ENCODE results near the gene SH2D2A. TPM values are rescaled to one million over a fixed set of nuclear protein-coding genes. Genes with fewer than 3 reads are reported as not detected.

The SH2D2A gene
- total RNA-seq, 1 experiment from 2014 or later = 1.8 TPM

DNA sequence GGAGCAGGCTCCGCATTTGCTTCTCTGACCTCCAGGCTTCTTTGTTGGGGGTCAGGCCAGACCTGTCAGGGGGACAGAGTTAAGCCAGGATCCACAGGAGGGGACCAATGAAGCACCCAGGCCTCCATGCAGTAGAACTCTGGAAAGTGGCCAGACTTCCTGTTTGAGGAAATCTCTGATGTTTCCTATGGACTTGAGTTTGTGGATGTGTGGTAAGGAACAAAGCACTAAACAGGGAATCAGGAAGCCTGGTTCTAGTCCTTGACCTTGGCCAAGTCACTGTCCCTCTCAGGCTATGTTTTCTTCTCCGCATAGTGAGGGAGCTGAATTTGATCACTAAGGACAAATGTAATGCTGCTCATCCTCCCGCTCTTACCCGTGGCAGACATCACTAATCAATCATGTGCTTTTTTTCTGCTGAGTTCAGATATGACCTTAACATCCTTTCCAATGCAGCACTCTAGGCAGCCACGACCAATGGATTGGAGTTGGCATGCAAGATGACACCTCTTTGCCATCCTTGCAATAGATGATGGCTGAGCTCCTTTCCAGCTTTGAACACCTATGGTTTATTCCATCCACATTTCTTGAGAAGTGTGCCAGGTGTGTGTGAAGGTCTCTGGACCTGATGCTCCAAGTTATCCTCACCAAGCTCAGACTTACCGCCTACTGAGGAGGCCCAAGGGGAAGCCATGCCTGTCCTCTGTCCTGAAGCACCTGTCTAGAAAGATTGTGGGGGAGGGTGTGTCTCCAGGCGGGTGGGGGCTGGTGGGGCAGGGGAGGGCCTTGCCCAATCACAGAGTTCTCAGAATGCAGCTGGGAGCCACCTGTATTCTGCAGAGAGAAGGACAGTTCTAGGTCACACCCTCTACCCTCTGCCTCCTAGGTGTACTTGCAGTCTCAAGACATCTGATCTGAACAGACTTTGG, 9.9 kb downstream of the SH2D2A start:
- in situ Hi-C loops (cut with HindIII; ENCODE audit: low sequenced_read_pairs) = no loop called here
- no peak for DNase-seq (ENCODE audit: low spot score)

DNA sequence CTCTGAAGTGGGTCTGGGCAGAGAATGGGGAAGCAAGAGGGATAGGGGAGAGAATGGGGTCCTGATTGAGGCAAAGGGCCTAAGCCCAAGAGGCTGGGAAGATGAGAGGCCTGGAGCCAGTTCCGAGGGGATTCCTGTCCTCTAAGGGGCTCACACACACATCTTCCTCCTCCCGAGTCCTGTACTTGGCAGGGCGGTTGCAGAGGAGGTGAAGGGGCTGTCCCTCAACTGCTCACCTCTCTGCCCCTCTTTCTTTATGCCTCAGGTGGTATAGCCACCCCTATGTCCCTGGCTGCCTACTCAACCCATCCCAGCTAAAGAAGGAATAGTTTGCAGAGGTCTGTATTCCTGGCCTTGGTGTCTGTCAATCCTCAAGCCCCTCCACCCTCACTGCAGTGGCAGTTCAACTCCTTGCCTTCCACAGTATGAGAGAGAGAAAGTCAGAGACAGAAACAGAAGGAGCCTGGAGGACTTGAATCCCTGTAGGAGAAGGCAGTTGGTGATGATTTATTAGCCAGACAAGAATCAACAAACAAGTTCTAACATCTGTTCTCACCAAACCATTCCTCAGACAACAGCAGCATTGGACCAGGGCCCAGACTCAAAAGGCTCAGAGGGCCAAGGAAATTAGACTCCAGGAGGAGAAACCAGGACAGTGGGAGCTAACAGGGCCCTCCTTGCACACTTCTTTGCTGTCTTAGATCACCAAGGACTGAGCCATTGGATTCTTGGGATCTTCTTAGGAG, 10.7 kb downstream of the SH2D2A start:
- DNase-seq (ENCODE audit: low spot score) = no peak
- in situ Hi-C loops (cut with HindIII; ENCODE audit: low sequenced_read_pairs) = no loop called here

DNA sequence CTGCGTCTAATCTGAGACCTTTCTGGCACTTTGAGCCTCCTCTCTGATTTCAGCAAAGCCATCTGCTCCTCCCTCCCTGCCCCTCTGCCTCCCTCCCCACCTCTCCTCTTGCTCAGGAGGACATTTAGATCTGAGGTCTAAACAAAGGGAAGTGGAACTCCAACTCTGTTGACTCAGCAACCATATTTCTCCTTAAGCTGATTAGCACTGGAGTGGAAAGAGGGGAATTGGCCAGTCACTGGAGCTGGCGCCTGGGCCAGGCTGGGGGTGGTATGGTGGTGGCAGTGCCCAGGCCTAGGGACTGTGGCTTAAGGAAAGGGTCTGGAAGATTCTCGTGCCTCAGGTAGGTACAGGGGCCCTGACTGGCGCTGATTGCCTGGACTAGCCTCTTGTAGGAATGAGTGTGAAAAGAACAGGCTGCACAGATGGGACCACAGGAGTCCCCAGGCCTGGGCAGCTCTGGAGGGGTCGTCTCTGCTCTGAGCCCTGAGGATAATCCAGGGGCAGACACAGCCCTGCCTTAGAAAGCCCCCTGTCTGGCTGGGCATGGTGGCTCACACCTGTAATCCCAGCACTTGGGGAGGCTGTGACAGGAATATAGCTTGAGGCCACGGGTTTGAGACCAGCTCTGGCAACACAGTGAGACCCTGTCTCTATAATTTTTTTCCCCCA, 11.9 kb downstream of the SH2D2A start:
- in situ Hi-C loops (cut with HindIII; ENCODE audit: low sequenced_read_pairs) = no loop called here
- no peak for DNase-seq (ENCODE audit: low spot score)

DNA sequence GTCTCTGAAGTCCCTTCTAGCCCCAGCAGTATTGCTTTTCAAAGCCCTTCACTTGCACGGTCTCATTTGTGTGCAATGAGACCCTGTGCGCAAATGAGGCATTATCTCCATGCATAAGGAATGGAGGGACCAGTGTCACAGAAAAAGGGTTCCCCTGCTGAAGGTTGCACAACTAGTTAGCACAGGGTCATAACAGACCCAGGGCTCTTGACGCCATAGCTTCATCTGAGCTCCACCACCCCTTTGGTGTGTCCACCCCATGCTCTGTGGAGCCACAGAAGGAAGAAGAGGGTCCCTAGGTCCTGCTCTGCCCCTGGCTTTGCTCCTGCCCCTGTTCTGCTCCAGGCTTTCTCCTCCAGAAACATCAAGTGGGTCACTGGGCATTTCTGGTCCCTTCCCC, 12.6 kb downstream of the SH2D2A start:
- in situ Hi-C loops (cut with HindIII; ENCODE audit: low sequenced_read_pairs) = no loop called here
- no peak for DNase-seq (ENCODE audit: low spot score)

DNA sequence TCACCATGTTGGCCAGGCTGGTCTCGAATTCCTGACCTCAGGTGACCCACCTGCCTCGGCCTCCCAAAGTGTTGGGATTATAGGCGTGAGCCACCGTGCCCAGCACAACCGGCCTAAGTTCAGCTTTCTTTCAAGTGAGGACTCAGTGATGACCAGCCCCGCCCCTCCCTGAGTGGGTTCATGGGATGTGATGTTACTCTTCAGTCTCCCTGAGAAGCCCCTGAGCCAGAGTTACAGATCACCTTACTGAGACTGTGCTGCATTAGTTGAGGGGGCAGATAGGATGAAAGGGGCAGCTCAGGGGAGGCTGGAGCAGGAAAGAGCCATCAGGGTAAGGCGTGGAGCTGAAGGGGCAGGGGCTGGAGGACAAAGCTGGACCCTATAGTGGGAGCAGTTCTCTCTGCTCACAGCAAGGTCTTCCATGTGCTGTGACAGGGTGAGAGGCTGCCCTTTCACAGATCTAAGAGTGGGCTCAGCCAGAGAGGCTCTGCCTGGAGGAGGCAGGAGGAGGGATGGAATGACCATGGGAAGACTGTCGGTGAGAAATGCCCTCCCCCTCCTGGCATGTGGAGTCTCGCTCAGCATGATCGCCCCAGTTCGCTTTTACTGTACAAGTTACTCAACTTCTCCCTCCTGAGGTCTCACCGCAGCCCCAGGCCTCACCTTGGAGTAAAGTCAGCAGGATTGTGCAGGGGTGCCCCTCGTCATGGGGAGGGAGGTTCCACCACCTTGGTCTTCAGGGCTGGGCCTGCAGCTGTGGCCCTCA, 13.4 kb downstream of the SH2D2A start:
- in situ Hi-C loops (cut with HindIII; ENCODE audit: low sequenced_read_pairs) = no loop called here
- DNase-seq (ENCODE audit: low spot score) = no peak

DNA sequence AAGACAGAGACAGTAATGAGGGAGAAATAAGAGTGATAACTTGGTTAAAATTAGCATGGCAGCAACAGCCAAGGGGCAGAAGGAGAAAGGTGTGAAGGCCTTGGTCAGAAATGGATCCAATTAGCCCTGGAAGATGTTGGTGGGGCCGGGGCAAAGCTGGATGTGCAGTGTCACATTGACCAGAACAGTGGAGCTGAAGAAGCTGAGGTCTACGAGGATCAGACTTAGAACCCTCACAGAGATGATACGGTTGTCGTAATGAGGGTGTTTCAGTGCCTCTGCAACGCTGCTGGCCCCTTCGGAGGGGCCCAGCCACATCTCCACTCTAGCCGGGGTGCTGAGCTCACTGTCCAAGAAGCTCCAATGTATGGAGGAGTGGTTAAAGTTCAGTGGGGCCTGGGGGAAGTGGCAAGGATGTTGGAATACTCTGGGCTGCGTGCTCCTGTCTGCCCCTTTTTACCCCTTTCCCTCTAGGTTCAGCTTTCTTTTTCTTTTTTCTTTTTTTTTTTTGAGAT, 14.2 kb downstream of the SH2D2A start:
- in situ Hi-C loops (cut with HindIII; ENCODE audit: low sequenced_read_pairs) = no loop called here
- no peak for DNase-seq (ENCODE audit: low spot score)

DNA sequence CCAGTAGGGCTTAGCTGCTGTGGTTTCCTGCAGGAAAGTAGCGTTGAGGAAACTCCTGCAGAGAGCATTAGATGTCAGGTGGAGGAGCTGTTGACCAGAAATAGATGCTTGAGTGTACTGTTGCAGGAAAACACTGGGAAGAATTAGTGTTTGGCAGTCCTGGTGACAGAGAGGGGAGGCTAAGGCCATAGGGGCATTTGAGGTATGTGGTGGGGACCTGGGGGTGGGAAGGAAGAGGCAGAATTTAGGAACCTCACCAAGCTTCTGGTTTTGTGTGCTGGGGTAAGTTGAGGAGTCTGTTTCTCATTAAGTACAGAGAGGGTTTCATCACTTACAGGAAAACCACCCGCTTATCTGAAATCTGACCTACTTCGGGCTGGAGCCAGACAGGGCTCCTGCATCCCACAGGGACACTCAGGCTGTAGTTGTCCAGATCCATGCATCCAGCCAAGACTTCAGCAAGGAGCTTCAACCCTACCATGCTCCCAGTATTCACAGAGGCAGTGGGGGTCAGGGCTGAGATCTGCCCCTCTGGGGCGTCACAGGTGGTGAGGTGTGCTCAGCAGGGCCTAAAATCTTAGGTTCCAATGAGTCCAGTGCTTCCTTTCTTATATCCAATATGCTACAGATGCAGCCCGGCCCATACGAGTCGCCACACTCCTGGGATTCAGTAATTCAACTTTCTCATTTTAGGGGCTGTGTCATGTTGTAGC, 15.1 kb downstream of the SH2D2A start:
- in situ Hi-C loops (cut with HindIII; ENCODE audit: low sequenced_read_pairs) = no loop called here
- peak; percentile 68 for DNase-seq (ENCODE audit: low spot score)

DNA sequence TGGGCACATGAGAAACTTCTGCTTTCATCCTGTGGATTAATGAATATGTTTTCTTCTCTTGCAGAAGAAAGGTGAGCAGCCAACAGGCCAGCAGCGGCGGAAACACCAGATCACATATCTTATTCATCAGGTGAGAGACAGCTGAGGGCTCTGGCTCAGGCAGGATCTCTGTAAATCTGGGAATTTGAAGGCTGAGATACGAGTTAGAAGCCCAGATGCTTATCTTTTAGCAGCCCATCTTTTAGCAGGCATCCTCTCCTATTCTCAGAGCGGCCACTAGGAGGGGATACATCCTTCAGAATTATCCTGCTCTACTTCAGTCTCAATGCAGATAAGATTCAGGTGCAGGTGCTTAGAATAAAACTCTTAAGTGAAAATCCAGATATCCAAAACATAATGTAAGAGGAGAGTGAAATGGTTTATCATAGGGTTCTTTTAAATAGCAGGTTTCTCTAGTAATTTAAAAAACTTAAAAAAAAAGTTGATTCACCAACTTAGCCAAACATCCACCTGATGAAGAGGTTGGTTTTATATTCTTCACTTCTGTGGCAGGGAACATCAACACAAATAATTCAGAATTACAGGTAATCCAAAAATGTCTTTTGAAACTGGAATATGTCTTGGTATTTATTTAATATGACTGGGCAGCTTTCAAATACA, 19.3 kb downstream of the SH2D2A start:
- DNase-seq (ENCODE audit: low spot score) = peak; percentile 66
- in situ Hi-C loops (cut with HindIII; ENCODE audit: low sequenced_read_pairs) = no loop called here

DNA sequence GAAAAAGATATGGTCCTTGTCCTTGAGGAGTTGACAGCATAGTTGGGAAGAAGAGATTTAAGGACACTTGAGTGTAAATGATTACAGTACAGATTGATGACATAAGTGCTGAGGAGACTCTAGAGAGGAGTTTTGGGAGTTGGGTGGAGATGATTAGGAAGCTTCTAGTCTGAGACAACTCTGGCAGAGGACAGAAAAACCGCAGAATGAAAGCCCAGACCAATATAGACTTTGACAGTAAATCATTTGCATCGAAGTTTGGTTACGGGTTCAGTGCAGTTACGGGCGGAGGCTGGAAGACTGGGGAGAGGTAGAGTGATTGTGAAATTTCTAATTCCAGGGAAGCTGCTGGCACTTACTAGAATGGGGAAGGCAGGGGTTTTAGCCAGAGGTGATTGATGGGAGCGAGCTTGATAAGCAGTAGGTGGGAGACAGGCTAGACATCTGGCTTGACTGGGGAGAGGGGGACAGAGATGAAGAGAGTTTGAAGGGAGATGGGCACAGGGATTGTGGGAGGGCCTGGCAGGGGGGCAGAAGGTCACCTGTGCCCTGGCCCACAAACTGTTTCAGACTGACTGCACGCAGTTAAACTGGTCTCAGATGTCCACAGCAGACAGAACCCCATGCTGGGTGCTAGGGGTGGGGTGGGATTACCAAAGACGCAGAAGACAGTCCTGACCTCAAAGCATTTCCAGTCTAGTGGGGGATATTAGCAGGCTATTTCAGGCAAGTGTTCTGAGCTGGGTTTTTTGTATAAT, 20.1 kb downstream of the SH2D2A start:
- in situ Hi-C loops (cut with HindIII; ENCODE audit: low sequenced_read_pairs) = no loop called here
- DNase-seq (ENCODE audit: low spot score) = no peak

DNA sequence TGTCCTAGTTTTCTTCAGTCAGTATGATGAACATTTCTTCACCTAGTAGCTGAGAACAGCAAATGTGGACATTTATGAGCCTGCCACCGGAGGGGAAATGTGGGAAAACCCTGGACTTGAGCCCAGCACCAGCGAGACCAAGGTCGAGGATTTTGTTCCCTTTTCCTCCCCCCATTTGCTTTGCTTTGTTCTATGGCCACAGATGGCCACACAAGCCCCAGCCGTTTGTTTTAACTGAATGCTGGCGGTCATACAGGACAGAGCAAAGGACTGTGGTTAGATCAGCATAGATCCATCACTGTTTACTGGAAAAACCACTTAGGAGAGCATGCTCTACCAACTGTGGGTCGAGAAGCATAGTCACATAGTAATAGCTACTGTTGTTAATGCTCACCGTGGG, 20.9 kb downstream of the SH2D2A start:
- no peak for DNase-seq (ENCODE audit: low spot score)
- in situ Hi-C loops (cut with HindIII; ENCODE audit: low sequenced_read_pairs) = no loop called here

DNA sequence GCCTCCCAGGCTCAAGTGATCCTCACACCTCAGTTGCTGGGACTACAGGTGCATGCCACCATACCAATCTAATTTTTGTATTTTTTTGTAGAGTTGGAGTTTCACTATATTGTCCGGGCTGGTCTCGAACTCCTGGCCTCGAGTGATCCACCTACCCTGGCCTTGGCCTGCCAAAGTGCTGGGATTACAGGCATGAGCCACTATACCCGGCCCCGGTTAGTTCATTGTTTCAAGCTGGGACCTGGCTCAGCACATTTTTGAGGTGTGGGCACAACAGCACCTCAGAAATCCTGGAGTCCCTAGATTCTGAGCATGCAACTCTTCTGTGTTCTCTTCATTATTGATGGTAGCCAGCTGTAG, 21.3 kb downstream of the SH2D2A start:
- DNase-seq (ENCODE audit: low spot score) = no peak
- in situ Hi-C loops (cut with HindIII; ENCODE audit: low sequenced_read_pairs) = no loop called here

DNA sequence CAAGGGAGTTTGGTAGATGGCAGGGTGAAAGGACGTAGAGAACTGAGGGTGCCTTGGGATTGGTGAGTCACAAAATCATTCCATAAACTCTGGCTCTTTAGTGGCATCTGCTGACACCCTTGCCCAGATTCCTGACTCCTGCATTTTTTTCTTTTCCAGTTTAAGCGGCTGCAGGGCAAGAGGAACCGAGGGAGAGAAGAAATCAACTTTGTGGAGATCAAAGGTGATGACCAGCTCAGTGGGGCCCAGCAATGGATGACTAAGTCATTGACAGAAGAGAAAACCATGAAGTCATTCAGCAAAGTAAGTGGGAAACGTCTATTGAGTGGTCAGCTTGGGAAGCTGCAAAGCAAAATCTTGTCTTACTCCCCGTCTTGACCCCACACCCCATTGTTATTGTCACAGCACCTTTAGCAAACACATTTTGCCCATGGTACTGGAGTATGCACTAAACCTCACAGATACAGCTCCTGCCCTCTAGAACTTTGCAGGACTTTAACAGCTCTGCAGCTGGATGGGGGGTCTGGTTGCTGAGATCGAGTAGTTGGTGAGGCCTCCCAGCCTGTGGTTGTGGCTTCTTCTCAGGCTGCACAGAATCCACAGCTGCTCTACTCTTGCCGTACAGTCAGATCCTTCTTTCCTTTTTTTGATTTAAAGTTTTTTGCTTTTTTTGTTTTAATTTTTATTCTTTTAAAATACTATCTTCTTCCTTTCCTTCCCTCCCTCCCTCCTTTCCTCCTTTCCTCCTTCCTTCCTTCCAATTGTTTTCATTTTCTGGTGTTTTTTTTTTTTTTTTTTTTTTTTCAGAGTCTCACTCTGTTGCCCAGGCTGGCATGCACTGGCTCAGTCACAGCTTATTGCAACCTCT, 21.9 kb downstream of the SH2D2A start:
- DNase-seq (ENCODE audit: low spot score) = no peak
- in situ Hi-C loops (cut with HindIII; ENCODE audit: low sequenced_read_pairs) = no loop called here

DNA sequence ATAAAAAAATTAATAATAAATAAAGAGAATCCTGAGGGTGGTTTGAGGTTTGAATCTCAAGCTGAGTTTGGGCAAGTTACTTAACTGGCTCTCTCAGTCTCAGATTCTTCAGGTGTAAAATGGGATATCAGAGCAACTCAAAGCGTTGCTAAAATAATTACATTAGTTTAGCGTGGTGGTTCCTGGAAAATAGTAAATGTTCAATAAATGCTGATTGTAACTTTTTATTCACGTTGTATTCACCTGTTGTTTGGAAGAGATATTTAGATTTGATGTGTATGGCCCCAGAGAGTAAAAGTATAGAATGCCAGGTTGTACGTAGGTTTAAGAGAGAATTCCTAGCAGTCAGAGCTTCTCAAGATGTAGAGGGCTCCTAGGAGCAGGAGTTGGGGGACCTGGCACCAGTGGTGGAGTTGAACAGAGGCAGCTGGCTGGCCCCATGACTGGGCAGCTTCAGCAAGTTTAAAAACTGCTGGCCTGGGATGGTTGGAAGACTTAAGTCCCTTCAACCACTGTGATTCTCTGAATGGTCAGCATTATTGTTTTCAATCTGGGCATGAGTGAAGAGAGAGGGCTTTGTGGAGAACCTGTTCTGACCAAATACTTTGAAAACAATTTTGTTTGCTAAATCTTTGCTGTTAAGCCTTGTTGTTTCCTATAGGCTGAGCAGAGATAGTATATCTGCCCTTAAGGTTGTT, 26.9 kb downstream of the SH2D2A start:
- in situ Hi-C loops (cut with HindIII; ENCODE audit: low sequenced_read_pairs) = no loop called here
- no peak for DNase-seq (ENCODE audit: low spot score)

DNA sequence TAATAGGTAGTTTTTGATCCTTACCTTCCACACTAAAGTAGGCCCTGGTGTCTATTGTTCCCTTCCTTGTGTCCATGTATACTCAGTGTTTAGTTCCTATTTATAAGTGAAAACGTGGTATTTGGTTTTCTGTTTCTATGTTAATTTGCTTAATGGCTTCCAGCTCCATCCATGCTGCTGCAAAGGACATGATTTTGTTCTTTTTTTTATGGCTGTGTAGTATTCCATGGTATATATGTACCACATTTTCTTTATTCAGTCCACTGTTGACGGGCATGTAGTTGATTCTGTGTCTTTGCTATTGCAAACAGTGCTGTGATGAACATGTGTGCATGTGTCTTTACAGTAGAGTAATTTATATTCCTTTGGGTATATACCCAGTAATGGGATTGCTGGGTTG, 28.5 kb downstream of the SH2D2A start:
- DNase-seq (ENCODE audit: low spot score) = no peak
- in situ Hi-C loops (cut with HindIII; ENCODE audit: low sequenced_read_pairs) = no loop called here

DNA sequence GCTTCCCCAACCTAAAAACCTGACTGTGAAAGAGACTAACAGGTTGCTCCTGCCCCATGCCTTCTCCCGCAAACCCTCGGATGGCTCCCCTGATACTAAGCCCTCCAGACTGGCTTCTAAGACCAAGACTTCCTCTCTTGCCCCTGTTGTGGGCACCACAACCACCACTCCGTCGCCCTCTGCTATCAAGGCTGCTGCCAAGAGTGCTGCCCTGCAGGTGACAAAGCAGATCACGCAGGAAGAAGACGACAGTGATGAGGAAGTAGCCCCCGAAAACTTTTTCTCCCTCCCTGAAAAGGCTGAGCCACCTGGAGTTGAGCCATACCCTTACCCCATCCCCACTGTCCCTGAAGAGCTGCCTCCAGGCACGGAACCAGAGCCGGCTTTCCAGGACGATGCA, 30.0 kb downstream of the SH2D2A start:
- in situ Hi-C loops (cut with HindIII; ENCODE audit: low sequenced_read_pairs) = no loop called here

DNA sequence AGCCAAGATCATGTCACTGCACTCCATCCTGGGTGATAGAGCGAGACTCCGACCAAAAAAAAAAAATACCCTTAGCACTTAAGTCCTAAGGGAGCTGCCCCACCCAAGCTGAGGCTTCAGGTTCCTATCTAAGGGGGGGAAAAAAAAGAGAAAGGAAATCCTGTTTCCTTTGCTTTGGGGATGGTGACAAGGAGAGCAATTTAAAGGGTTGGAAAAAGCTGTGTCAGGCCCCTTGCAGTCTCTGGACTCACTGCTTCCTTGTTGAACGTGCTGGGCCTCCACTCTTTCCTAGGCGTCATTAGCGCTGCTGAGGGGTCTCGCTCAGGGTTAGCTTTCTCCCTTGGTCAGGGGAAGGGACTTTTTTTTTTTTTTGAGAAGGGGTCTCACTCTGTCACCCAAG, 31.2 kb downstream of the SH2D2A start:
- DNase-seq (ENCODE audit: low spot score) = no peak
- in situ Hi-C loops (cut with HindIII; ENCODE audit: low sequenced_read_pairs) = no loop called here

More for the DNA sequence above, 30.0 kb downstream of the SH2D2A start:
- no peak for DNase-seq (ENCODE audit: low spot score)
